Fibroblast of upper back skin (primary cell): ENCODE data around the gene SLC6A9.
A peak's percentile ranks its signal among the peaks of the same experiment; 100 is the strongest.

Source experiments
- DNase-seq: peaks from one replicate; pipeline ENCODE4 v3.0.0-alpha.2; 2013

SLC6A9 gene

GRCh38 chr1:44047131-44047530 is 15.9 kb upstream of the SLC6A9 start:
- no peak for DNase-seq

GRCh38 chr1:44045064-44045463 is 13.8 kb upstream of the SLC6A9 start:
- no peak for DNase-seq

- DNase-seq: no peak
These were observed 13.0 kb upstream of the SLC6A9 start for GRCh38 chr1:44044071-44044801.

GRCh38 chr1:44043176-44044070 is 12.2 kb upstream of the SLC6A9 start:
- no peak for DNase-seq

GRCh38 chr1:44040846-44041245 is 9.6 kb upstream of the SLC6A9 start:
- peak; percentile 36 for DNase-seq

GRCh38 chr1:44040418-44040817 is 9.2 kb upstream of the SLC6A9 start:
- no peak for DNase-seq

GRCh38 chr1:44038876-44039657 is 7.8 kb upstream of the SLC6A9 start:
- DNase-seq: peak; percentile 60

- DNase-seq: peak; percentile 57
These were observed 5.9 kb upstream of the SLC6A9 start for GRCh38 chr1:44037154-44037553.

- DNase-seq: peak; percentile 74
These were observed 5.3 kb upstream of the SLC6A9 start for GRCh38 chr1:44036409-44037139.

- DNase-seq: no peak
These were observed 4.6 kb upstream of the SLC6A9 start for GRCh38 chr1:44035726-44036408.

- DNase-seq: no peak
These were observed 3.9 kb upstream of the SLC6A9 start for GRCh38 chr1:44034976-44035716.

GRCh38 chr1:44034423-44034822 is 3.2 kb upstream of the SLC6A9 start:
- DNase-seq: no peak

- peak; percentile 12 for DNase-seq
These were observed 2.5 kb upstream of the SLC6A9 start for GRCh38 chr1:44033756-44034155.

- DNase-seq: no peak
These were observed 1.8 kb upstream of the SLC6A9 start for GRCh38 chr1:44033041-44033575.

- DNase-seq: peak; percentile 31
These were observed 1.0 kb upstream of the SLC6A9 start for GRCh38 chr1:44032170-44032790.

GRCh38 chr1:44030605-44031251 is 534 bp downstream of the SLC6A9 start:
- DNase-seq: peak; percentile 28

- peak; percentile 86 for DNase-seq
These were observed 1.2 kb downstream of the SLC6A9 start for GRCh38 chr1:44029911-44030604.

GRCh38 chr1:44029260-44029910 is 1.9 kb downstream of the SLC6A9 start:
- no peak for DNase-seq

- no peak for DNase-seq
These were observed 3.9 kb downstream of the SLC6A9 start for GRCh38 chr1:44027320-44027719.
